Activated T-cell treated with anti-CD3 and anti-CD28 coated beads for 4 hours (primary cell): ENCODE results near the gene FHOD3.

Experiments
- DNase-seq: peaks from one replicate; pipeline ENCODE4 v3.0.0-alpha.2; 2020

Gene FHOD3

GRCh38 chr18:36640021-36640952 lies 342.8 kb downstream of the FHOD3 start:
- no peak for DNase-seq

GRCh38 chr18:36643061-36643460 lies 345.5 kb downstream of the FHOD3 start:
- DNase-seq: no peak

- no peak for DNase-seq
Observed at GRCh38 chr18:36648803-36649202, 351.3 kb downstream of the FHOD3 start.

- DNase-seq: no peak
Observed at GRCh38 chr18:36649205-36649604, 351.7 kb downstream of the FHOD3 start.

- DNase-seq: no peak
Observed at GRCh38 chr18:36650266-36650665, 352.8 kb downstream of the FHOD3 start.

GRCh38 chr18:36650906-36651305 lies 353.4 kb downstream of the FHOD3 start:
- no peak for DNase-seq

GRCh38 chr18:36652503-36652902 lies 355.0 kb downstream of the FHOD3 start:
- no peak for DNase-seq

GRCh38 chr18:36653141-36653869 lies 355.8 kb downstream of the FHOD3 start:
- no peak for DNase-seq

GRCh38 chr18:36653870-36654269 lies 356.4 kb downstream of the FHOD3 start:
- no peak for DNase-seq

- DNase-seq: no peak
Observed at GRCh38 chr18:36655074-36655473, 357.6 kb downstream of the FHOD3 start.

- DNase-seq: no peak
Observed at GRCh38 chr18:36655930-36656329, 358.4 kb downstream of the FHOD3 start.

GRCh38 chr18:36658611-36659010 lies 361.1 kb downstream of the FHOD3 start:
- no peak for DNase-seq

- DNase-seq: no peak
Observed at GRCh38 chr18:36660311-36660710, 362.8 kb downstream of the FHOD3 start.

GRCh38 chr18:36661999-36662398 lies 364.5 kb downstream of the FHOD3 start:
- DNase-seq: no peak

GRCh38 chr18:36663312-36663711 lies 365.8 kb downstream of the FHOD3 start:
- DNase-seq: no peak

- DNase-seq: no peak
Observed at GRCh38 chr18:36665952-36666351, 368.4 kb downstream of the FHOD3 start.

GRCh38 chr18:36667811-36668210 lies 370.3 kb downstream of the FHOD3 start:
- no peak for DNase-seq

- no peak for DNase-seq
Observed at GRCh38 chr18:36668349-36668748, 370.8 kb downstream of the FHOD3 start.

- DNase-seq: no peak
Observed at GRCh38 chr18:36672437-36673344, 375.2 kb downstream of the FHOD3 start.

- DNase-seq: no peak
Observed at GRCh38 chr18:36673452-36673851, 375.9 kb downstream of the FHOD3 start.

GRCh38 chr18:36675076-36675475 lies 377.6 kb downstream of the FHOD3 start:
- no peak for DNase-seq

- DNase-seq: no peak
Observed at GRCh38 chr18:36675542-36675941, 378.0 kb downstream of the FHOD3 start.

- DNase-seq: no peak
Observed at GRCh38 chr18:36676629-36677028, 379.1 kb downstream of the FHOD3 start.
